Renal cortical epithelial cell (primary cell): Measurements from ENCODE around the gene MME. TPM values are rescaled to one million over a fixed set of nuclear protein-coding genes. Genes with fewer than 3 reads are reported as not detected.
"Not testable (repeated sequence)": the region's sequence is repeated elsewhere in the genome, so short reads cannot be mapped to it uniquely, and the experiment has no call there.

Experiments used
- DNase-seq: peaks from one replicate; pipeline ENCODE4 v3.0.0-alpha.2; 2011; ENCODE audit warnings: low read depth
- total RNA-seq: library from RNA; depleted of rRNA; stranded (reverse); fragments of >200 nt; gene quantifications from 2 replicates; pipeline ENCODE4 v1.2.3, GENCODE V29; 2014

The MME gene
- total RNA-seq, 1 donor from 2014 or later: 7.3 TPM

DNA sequence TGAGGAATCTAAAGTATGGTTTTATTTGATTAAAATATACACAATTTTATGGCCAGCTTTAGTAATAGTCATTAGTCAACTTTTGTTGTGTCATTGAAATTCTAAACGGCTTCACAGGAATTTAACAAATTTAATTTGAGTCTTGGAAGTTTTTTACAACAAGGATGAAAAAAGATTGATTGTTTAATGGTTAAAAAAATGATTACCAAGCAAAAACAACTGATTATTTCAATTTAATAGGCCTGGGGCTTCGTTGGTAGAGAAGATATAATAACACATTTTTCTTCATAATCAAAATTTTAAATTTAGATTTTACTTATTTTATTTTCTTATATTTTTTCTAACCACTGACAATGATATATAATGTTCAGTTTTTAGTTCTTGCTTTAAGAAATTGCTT, 4.4 kb downstream of the MME start:
- DNase-seq: no peak

GRCh38 chr3:155086051-155086450, 5.9 kb downstream of the MME start:
- DNase-seq: no peak

DNA sequence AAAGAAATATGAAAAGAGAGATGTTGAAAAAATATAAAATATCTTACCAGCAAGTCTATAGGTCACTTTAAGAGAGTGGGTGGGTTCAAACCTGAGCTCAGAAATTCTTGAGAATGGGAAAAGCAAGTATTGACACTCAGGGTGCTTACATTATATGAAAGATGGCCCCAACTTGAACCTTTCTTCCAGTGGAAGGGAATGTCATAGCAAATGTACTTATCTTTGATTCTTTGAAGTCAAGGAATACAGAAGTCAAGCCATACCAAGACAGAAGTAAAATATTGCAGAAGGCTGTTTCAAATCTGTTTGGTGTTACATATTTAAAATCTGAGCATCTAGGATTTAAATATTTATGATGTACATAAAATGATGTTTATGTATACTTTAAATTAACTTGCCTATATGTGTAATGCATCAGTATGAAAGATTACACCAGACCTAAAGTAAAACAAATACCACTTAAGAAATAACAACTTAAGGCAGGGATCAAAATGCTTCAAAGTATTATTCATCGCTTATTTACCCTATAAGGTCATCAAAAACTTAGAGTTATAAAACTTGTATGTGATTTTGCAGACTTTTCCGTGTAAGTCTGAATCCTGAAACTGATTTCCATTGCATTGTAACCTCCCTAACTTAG, 8.7 kb downstream of the MME start:
- no peak for DNase-seq

DNA sequence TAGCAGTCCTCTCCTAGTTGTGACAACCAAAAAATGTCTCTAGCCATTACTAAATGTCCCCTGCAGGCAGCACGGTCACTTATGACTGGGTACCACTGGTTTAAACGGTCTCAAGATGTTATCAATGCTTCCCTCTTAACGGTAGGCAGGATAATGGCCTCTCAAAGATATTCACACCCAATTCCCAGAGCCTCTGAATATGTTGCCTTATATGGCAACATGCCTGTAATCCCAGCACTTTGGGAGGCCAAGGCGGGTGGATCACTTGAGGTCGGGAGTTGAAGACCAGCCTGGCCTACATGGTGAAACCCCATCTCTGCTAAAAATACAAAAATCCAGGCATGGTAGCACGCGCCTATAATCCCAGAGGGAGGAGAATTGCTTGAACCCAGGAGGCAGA, 9.4 kb downstream of the MME start:
- no peak for DNase-seq

- DNase-seq: no peak
Measured at GRCh38 chr3:155093261-155093660, 13.1 kb downstream of the MME start.

DNA sequence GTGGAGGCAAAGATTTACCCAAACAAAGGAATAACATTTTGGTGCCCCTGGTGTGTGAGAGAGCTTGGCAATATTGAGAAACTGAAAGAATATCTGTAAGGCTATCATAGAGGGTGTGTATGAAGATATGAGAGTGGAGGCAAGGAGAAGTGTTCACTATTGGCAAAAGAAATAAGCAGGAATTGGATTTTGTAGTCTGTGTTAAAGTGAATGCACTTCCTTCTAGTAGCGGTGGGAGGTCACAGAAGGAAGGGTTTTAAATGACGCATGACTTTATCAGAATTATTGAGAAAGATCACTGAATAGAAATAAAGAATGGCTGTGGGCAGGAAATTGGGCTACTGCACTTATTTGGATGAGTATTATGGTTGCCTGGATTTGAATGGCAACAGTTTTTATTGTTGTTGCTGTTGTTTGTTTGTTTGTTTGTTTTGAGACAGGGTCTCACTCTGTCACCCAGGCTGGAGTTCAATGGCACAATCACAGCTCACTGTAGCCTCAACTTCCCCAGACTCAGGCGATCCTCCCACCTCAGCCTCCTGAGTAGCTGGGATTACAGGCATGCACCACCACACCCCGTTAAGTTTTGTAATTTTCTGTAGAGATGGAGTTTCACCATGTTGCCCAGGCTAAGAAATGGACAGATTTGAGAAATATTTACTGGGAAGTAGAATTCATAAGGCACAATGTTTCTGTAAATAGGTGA, 16.3 kb downstream of the MME start:
- DNase-seq: no peak

DNA sequence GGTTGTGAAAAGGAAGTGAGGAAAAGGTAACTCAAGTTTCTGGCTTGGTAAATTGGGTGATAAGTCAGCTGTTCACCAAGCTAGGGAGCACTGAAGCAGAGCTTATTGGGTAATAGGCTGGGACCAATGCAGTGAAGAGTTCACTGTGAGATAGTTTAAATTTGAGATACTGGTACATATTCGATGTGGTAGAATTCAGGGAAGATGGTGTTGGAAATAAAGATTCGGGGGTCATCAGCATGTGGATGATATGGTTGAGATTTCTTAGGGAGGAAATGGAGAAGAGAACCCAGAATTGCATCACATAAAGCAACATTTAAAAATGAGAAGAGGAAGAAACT, 16.9 kb downstream of the MME start:
- DNase-seq: no peak

- no peak for DNase-seq
Measured at GRCh38 chr3:155101398-155101797, 21.3 kb downstream of the MME start.

DNA sequence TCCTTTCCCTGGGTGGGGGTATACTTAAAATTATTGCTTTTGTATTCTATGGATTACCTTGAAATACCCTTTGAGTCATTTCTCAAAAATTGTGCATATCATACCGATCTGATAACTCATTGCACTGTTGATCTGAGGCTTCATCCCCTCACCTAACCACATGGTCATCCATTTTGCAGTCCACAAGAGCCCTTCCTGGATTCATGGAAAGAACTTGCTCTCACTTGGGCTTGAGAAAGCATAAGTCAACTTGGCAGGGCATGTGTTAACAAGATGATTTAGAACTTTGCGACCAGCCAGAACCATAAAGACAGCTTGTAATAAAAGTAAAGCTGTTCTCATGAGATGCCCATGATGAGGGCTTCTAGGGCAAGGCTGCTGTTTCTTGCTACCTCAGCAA, 22.2 kb downstream of the MME start:
- no peak for DNase-seq

GRCh38 chr3:155103686-155104085, 23.6 kb downstream of the MME start:
- DNase-seq: no peak

DNA sequence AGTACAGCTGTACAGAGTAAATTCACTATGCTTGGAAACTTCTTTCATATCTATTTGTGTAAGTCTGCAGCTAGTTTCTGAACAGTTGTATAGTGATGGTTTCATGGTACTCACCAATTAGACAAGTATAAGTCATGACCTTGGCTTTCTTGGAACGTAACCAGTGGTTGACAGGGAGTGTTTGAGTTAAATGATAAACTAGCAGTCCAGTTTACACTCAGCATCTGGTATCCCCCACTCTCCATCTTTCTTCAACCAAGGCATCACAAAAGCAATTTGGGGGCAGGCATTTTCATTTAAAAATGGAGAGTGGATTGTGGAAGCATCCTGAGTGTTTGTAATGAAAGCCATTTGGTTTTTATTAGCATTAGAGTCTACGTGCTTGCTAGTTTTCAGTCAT, 26.0 kb downstream of the MME start:
- DNase-seq: no peak

DNA sequence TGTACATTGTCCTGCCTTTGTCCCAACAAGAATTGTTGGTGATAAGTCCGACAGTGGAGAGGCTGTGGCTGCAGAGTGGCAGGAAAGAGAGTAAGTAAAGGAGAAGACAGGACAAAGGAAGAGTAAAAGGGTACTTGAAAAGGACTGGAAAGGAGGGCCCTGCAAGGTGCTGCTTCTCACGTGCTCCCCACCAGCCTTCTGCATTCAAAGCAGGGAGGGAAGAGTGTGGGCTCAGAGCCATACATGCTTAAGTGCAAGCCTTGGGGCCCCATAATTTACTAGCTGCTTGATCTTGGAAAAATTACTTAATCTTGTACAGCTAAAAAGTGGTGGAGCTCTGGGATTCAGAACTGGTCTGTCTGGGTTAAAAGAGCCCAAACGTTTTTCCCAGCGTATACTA, 29.9 kb downstream of the MME start:
- DNase-seq: no peak

DNA sequence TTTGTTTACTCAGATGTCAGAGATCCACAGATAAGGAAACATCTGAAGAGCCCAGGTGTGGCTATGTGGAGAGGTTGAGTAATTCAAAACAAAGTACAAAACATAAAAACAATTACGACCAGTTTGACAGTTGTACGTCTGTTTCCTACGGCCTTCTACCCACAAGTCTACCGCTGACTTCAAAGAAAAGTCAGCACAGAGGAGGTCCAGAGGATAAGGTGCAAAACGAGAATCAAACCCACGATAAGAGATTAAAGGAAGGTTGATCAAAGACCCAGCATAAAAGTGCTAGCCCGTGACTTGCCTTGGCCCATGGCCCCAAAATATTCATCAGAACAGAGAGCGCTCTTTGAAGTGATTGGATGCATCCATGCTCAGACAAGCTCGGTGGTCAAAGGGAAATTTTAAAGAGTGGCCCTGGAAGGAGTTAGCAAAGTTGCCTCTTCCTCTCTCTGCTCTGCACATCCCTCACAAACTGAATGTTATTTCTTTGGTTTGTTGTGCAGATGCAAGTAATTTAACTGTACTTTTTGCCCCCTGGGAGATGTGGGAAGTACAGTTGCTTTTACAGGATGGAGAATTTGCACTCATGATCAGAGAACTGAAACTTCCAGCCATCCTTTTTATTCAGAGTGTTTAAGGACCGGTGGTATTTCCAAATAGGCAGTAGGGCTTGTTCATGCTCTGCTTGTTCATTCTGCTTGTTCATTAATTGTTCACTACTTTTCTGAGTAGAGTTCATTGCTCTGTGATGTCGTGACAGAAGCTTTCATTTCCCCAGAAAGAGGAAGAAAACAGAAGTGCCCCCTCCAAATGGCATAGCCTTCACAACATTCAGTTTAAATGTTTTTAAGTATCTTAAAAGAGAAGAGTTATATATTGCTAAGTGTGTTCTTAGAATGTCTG, 31.1 kb downstream of the MME start:
- peak; percentile 33 for DNase-seq

DNA sequence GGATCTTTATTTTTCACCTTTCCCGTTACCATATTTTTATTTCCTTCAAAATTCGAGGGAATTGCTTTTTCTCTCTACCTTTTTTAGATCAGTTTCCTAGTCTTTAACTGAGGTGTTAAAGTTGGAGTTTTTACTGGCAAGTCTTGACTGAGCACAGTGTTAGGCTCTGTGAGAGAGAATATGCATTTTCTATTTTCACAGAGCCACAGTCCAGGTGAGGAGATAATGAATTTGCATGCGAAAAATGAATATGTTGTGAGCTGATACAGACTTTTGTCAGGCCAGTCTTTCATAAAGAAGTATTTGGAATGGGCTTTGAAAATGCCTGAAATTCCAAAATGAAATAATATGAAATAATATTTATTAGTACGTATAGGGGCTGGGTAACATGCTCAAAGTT, 31.9 kb downstream of the MME start:
- DNase-seq: no peak

DNA sequence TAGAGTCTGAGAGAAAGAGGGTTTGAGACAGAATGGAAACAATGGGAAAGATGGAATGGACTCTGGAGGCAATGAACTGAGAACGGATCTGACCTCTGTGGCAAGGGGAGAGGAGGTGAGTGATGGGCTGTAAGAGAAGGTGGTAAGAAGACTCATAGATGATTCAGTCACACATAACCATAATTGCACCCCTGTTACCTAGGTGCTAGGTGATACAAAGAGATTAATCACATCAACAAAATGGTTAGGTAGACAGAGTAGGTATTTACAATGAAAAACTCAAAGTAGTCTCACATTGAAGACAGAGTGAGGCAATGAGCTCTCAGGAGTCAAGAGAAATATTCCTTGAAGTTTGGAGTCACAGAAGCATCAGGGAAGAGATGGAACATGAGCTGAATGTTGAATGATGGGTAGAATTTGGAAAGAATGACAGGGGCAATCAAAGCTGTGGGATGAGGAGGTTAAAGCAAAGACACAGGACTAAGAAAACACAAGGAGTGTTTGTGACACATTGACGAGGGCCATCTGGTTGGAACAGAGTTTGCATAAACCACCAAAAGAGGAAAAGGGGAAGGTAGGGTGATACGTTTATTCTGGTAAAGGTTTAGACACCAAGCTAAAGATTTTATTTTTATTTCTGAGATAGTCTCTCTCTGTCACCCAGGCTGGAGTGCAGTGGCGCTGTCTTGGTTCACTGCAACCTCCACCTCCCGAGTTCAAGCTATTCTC, 32.7 kb downstream of the MME start:
- peak; percentile 86 for DNase-seq

- DNase-seq: not testable (repeated sequence)
Measured at GRCh38 chr3:155124745-155125144, 44.6 kb downstream of the MME start.

DNA sequence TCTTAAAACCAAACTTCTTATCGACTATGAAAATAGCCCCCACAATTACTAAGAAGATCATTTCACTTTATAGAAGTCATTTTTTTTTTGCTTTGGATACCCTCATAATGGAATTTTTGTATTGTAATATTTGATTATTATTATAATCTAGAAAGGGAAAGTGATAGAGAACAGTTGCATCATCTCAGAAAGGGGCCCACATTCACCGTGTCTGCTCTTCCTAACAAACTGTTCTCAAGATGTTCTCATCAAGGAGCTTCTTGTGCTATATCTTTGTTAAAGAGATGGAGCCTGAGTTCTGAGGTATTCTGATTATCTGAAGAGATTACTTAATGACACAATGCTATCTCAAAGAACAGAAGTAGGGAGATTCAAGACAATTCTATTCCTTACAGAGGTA, 49.3 kb downstream of the MME start:
- no peak for DNase-seq

GRCh38 chr3:155130001-155130400, 49.9 kb downstream of the MME start:
- no peak for DNase-seq

DNA sequence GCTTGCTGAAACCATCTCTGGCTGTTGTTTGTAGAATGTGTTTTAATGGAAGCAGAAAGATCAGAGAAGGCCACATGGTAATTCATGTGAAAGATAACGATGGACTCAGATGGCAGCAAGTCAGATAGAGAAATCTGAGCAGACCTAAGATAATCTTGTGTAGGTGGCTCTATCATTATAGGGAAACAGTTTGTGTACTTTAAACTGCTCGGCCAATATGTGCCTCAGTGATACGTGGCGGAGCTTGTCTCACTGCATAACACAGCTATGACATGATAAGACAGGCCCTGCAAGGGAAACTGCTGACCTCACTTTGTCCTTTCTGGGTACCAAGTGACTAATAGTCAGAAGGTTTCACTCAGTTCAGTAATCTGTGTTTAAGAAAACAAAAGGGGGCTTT, 51.0 kb downstream of the MME start:
- DNase-seq: peak; percentile 54

DNA sequence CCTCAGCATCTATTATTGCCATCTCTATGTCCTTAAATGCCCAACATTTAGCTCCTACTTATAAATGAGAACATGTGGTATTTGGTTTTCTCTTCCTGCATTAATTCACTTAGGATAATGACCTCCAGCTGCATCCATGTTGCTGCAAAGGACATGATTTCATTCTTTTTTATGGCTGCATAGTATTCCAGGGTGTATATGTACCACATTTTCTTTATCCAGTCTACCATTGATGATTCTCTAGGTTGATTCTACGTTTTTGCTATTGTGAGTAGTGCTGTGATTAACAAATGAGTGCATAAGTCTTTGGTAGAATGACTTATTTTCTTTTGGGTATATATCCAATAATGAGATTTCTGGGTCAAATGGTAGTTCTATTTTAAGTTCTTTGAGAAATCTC, 54.2 kb downstream of the MME start:
- DNase-seq: not testable (repeated sequence)

DNA sequence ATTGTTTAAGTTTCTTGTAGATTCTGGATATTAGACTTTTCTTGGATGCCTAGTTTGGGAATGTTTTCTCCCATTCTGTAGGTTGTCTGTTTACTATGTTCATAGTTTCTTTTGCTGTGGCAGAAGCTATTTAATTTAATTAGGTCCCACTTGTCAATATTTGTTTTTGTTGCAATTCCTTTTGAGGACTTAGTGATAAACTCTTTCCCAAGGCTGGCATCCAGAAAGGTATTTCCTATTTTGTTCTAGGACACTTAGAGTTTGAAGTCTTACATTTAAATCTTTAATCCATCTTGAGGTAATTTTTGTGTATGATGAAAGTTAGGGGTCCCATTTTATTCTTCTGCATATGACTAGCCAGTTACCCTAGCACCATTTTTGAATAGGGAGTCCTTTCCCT, 54.9 kb downstream of the MME start:
- DNase-seq: no peak

DNA sequence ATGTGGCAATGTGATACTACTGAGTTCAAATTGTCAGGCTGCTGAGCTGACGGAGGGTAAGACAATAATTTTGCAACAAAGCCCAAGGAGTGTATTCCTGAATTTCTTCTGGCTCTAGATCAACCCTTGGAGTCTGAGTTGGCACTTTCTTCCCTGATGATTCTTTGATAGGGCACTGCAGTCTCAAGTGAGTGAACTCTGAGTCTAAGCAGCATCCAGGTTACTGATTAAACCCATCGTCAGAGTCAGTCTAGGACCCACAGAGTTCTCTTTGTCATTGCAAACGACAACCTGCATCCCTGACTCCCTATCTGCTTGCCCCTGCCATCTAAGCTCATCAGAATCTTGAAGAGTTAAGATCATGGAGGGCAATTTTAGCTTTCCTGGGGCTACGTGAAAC, 58.6 kb downstream of the MME start:
- DNase-seq: peak; percentile 81
